Astrocyte of the cerebellum (primary cell): ENCODE measurements around the gene AKT2.

ENCODE experiments used
- DNase-seq: peaks from one replicate; pipeline ENCODE4 v3.0.0-alpha.2; 2011; ENCODE audit warnings: low read depth
- H3K4me3 ChIP-seq: 2 replicates; pipeline ENCODE4 v1.5.1; 2011; ENCODE audit warnings: mild to moderate bottlenecking, low read depth, low read length, moderate library complexity
- CTCF ChIP-seq: IDR thresholded peaks from 2 replicates; pipeline ENCODE4 v1.5.1; 2012; ENCODE audit warnings: low read length, low read depth, moderate library complexity, mild to moderate bottlenecking; ENCODE audit errors: missing control alignments
- in situ Hi-C: cut with HindIII; loops from 2 replicates; pipeline ENCODE4 v1.10.0; 2017; ENCODE audit warnings: low sequenced_read_pairs

The AKT2 gene

GRCh38 chr19:40269216-40269940, 15.8 kb downstream of the AKT2 start:
- H3K4me3 ChIP-seq: no peak overlapping the region
- TF ChIP-seq CTCF: no peak
- in situ Hi-C loops: no loop called here
- no peak for DNase-seq

- no peak for DNase-seq
- in situ Hi-C loops: no loop called here
- no peak overlapping the region for H3K4me3 ChIP-seq
- TF ChIP-seq CTCF: no peak
Observed at GRCh38 chr19:40267601-40267997, 17.5 kb downstream of the AKT2 start.

GRCh38 chr19:40266912-40267600, 18.1 kb downstream of the AKT2 start:
- DNase-seq: no peak
- in situ Hi-C loops: no loop called here
- H3K4me3 ChIP-seq: no peak overlapping the region
- TF ChIP-seq CTCF: no peak

GRCh38 chr19:40266119-40266518, 19.0 kb downstream of the AKT2 start:
- no peak for TF ChIP-seq CTCF
- no peak for DNase-seq
- no peak overlapping the region for H3K4me3 ChIP-seq
- in situ Hi-C loops: no loop called here

- H3K4me3 ChIP-seq: no peak overlapping the region
- in situ Hi-C loops: no loop called here
- DNase-seq: no peak
- TF ChIP-seq CTCF: no peak
Observed at GRCh38 chr19:40265763-40266099, 19.4 kb downstream of the AKT2 start.

- in situ Hi-C loops: no loop called here
- DNase-seq: no peak
- H3K4me3 ChIP-seq: no peak overlapping the region
- no peak for TF ChIP-seq CTCF
Observed at GRCh38 chr19:40265055-40265762, 19.9 kb downstream of the AKT2 start.
